GM19043 (cell line): ENCODE measurements around the gene APOO.
"Not testable (repeated sequence)": the region's sequence is repeated elsewhere in the genome, so short reads cannot be mapped to it uniquely, and the experiment has no call there.

Experiments used
- ATAC-seq: cut with Tn5 transposase; IDR thresholded peaks from one replicate; pipeline ENCODE4 v1.9.1; 2021; ENCODE audit warnings: low read depth; ENCODE audit not compliant: unreplicated experiment

The APOO gene

DNA sequence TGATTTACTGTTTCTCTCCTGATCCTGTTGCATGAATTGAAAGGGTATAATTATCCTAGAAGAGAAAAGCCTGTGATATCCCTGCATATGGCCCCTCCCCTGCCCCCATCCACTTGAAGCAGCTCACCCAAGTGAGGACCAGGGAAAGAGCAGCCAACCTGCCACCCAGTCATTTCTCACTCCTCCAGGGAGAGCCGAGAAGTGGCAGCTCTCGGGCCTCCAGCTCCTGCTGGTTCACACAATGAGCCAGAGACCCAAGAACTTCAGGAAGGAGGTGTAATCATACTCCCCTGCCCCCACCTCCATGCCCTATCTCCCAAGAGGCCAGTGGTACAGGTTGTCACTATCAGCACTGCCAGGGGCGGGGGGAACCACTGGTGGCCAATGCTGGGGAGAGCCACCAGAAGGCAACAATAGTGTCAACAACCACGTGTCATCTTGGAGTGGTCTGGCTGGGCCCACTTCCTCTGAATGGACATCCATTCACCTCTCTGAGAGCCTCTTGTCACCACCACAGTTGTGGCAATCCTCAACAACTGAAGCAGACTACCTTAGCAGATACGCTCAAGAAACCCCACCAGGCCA, 42.9 kb downstream of the APOO start:
- no peak for ATAC-seq

DNA sequence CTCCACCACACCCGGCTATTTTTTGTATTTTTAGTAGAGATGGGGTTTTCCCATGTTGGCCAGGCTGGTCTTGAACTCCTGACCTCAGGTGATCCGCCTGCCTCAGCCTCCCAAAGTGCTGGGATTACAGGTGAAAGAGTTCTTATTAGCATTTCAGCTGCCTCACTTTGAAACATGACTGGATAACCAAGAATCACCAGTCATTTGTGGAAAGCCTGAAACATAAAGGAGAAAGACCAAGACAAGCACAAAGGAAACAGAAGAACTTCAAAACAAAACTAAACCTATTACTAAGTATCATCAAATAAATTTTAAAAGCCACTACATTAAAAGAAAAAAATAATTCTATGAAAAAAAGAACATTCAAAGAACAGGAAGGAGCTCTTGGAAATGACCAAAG, 45.8 kb downstream of the APOO start:
- not testable (repeated sequence) for ATAC-seq

DNA sequence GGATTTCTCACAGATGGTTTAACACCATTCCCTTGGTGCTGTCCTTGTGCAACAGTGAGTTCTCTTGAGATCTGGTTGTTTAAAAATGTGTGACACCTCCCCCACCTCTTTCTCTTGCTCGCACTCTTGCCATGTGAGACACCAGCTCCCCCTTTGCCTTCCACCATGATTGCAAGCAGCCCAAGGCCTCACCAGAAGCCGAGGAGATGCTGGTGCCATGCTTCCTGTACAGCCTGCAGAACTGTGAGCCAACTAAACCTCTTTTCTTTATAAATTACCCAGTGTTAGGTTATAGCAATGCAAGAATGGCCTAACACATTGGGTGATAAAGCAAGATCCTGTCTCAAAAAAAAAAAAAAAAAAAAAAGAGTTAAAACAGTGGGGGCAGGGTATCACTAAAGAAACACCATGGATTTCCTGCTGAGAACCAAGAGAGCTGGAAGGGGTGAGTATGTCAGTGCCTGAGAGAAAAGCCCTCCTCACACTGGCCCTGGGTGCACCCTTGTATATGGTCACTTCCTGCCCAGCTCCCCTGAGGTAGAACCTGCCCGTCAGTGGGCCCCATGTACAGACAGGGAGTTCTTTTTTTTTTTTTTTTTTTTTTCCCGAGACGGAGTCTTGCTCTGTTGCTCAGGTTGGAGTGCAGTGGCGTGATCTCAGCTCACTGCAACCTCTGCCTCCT, 46.4 kb downstream of the APOO start:
- no peak for ATAC-seq

DNA sequence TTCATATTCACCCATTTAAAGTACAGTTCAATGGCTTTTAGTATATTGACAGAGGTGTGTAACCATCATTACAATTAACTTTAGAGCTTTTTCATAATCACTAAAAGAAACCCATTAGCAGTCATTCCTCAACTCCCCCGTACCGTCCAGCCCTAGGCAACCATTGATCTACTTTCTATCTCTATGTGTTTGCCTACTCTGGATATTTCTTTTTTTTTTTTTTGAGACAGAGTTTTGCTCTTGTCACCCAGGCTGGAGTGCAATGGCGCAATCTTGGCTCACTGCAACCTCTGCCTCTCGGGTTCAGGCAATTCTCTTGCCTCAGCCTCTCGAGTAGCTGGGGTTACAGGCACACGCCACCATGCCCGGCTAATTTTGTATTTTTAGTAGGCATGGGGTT, 48.5 kb downstream of the APOO start:
- not testable (repeated sequence) for ATAC-seq

DNA sequence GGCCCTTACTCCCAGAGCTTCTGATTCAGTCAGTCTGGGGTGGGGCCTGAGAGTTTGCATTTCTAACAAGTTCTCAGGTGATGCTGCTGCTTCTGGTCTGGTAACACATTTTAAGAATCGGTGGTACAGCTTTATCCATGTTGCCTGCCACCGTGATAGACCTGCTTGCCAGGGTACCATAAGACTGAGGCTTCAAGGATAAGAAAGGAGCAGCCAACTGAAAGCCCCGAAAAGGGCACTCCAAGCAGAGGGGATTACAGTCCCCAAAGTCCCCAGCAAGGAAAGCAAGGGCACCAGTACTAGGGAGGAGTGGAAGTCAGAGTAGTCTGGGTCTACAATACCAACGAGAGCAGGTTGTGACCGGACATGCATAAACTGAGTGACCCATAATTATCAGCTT, 49.8 kb downstream of the APOO start:
- no peak for ATAC-seq

DNA sequence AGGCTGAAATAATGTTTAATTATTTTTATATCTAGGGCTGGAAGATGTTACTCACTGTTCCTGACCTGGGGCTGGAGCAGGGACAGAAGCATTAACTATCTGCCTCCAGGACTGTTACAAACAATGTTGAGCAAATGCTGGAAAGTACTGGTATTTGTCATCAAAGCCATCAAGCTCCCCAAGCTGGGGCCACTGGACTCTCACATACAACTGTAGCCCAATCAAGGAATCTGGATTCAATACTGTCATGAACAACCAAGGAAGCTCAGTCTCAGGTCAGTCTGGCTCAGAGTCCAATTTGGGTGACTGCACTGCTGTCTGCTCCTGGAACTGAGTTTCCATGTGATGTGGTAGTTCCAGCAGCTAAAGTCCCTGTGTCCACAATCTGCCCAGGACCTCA, 50.4 kb downstream of the APOO start:
- ATAC-seq, result no peak

DNA sequence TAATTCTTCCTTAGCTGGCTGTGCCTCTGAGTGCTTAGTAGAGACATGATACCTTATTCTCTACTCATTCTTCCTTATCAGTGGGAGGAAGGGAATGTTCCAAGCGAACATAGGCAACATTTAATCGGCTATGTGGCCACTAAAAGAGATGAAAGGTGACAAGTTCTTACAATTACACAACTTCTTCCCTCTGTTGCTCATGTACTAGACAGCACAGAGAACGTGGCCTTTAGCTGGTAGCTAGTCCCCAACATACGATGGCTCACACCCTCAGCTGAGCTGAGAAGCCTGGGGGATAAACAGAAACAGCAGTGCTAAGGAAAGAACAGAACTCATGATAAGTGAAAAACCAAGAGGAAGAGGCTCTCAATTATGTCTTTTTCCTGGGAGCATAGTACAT, 52.2 kb downstream of the APOO start:
- ATAC-seq, result no peak

DNA sequence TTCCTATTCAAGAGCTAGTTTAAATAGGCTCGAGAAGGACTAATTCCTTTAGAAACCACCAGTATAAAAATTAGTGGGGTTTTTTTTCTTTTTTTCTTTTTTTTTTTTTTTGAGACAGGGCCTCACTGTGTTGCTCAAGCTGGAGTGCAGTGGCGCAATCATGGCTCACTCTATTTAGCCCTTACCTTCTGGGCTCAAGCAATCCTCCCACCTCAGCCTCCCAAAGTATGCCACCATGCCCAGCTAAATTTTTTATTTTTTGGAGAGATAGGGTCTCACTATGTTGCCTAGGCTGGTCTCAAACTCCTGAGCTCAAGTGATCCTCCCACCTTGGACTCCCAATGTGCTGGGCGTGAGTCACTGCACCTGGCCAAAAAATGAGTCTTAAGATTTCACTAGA, 52.8 kb downstream of the APOO start:
- no peak for ATAC-seq

DNA sequence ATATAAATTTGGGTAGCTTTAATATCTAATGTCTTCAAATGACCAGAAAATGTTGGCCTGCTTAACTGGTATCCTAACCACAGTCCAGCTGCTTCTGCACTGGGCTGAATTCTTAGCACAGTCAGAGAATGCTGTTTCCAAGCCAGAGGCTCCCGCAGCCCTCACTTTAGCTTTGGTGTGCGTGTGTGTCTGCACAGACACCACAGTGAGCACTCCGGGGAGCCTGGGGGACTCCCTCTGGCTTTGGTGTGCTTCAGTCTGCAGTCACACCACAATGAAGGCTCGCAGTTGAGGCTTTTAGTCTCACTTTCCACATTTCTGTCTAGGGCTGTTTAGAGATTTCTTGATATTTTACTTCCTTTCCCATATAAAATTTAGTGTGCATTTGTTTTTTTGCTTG, 53.6 kb downstream of the APOO start:
- no peak for ATAC-seq

DNA sequence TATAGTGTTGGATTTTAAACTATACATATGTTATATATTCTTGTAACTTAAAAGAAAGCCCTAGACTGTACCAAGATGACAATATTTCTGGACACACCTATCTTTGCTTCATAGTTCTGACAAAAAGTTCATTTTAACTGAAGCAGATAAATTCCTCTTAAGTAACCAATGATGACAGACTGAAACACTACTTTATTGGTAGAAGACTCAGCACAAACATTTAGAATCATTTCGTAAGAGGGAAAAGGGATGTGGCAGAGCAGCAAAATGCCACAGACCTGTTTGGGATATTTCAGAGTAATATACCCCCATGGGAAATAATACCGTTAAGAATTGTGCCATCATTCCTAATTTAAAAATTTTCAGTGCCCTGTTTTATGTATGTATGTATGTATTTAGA, 56.2 kb downstream of the APOO start:
- no peak for ATAC-seq

DNA sequence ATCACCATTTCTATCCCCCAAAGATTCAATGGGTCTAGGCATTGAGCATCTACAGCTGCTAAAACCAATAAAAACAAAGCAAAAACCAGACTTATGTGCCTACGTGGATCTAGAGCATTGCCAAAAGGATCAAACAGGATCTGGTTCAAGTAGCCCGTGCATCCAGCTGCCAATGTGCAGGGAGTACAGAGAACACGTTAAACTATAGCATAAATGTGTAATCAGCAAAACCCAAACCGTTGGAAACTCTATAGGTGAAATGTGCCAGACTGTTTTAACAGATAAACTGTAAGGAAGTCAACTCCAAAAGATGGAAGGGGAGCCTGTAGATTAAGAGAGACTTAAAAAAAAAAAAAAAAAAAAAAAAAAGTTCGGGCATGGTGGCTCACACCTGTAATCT, 58.5 kb downstream of the APOO start:
- no peak for ATAC-seq

DNA sequence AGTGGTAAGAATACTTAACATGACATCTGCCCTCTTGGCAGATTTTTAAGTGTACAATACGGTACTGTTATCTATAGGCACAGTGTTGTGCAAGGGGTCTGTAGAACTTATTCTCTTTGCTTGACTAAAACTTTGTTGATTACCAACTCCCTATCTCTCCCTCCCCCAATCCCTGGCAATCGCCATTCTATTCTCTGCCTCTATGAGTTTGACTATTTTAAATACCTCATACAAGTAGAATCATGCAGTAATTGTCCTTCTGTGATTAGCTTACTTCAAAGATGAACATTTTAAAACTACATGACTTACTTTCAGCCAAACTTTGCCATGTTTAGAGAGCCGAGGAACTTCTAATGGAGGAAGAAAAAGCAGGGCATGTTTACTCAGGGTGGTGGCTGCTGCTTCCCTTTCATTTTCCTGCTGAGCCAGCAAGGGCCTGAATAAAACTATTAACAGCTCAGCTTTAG, 62.4 kb downstream of the APOO start:
- no peak for ATAC-seq

DNA sequence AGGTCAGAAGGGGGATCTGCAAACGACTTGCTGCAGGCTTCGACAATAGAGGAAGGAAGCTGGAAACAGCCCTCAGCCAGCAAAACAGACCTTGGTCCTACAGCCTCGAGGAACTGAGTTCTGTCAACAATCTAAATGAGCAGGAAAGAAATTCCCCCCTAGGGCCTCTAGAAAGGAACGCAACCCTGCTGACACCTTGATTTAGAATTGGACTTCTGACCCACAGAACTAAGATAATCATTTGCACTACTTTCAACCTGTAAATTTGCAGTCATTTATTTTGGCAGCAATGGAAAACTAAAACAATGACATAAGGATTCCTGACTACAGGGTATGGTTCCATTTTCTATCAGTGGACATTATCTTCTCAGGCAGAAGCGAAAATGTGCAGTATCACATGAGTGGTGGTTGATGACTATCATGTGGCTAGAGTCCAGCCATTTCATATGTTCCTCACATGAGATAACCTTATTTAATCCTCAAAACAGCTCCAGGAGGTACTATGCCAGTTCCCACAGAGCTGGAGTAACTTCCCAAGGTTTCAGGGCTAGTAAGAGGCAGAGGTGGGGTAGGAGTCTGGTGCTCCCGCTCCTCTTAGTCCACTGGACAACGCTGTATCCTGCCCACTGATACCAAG, 63.1 kb downstream of the APOO start:
- no peak for ATAC-seq

DNA sequence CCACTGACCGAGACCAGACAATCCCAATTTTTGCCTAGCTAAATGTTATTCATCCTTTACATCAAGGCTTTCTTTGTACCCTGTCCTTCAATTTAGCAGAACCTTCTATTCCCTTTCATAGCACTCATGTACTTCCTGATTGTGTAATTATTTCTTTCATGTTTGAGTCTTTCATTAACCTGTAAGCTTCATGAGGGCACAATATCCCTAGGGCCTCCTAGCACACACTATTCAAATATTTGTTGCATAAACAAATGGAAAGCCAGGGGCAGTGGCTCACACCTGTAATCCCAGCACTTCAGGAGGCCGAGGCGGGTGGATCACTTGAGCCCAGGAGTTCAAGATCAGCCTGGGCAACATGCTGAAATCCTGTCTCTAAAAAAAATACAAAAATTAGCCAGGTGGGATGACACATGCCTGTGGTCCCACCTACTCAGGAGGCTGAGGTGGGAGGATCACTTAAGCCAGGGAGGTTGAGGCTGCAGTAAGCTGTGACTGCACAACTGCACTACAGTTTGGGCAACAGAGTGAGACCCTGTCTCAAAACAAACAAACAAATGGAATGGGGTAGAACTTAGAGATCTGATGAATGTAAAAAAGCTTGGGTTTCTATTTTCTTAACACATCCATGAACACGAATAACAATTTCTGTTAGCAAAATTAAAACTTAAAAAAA, 65.8 kb downstream of the APOO start:
- ATAC-seq, result no peak

DNA sequence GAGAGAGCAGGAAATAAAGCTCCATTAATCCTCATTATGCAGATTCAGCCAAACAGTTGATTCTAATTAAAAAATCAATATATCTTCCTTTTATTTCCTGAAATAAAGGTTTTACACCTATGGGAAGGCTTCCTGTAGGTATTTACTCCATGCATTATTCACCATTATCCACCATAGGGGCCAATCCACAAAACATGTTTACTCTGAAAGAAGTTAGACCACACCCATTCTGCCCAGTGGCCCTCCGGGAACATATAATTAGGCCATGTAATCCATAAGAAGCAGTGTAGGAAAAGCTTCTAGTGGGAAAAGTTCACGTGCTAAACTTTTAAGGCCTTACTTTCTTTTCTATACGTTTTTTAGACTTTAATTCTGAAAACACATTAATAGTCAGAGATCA, 67.1 kb downstream of the APOO start:
- ATAC-seq, result no peak

DNA sequence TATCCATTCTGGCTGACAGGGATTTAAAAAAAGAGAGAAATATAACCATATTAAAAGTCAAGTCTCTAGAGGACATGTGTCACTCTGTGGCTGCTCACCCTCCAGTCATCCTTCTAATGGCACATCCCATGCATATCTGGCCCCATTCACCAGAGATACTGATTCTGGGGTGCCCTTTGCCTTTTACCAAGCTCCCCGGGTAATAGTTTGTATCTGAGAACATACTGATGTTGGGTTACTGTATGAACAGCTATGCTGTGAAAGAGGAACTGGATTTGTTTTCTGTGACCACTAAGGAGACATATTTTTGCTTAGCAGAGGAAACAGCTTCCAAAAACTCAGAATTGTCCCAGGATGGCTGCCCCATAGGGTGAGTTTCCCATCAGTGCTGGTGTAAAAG, 68.8 kb downstream of the APOO start:
- no peak for ATAC-seq

DNA sequence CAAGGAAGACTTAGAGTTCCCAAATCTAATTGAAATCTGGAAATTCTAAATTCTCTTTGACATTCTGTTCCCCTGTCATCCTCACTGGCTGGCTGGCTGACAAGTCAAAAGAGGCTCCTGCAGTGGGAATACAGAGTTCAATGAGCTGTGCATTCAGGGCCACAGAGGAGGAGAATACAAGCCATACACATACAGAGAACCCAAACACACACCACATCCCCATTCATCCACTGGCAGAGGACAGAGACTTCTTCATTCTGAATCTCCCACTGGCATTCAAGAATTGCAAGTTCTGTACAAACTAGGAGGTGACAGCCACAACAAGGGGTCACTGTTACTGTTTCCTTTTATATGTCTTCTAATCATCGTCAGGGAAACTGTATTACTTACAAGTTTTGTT, 75.0 kb downstream of the APOO start:
- ATAC-seq, result no peak

DNA sequence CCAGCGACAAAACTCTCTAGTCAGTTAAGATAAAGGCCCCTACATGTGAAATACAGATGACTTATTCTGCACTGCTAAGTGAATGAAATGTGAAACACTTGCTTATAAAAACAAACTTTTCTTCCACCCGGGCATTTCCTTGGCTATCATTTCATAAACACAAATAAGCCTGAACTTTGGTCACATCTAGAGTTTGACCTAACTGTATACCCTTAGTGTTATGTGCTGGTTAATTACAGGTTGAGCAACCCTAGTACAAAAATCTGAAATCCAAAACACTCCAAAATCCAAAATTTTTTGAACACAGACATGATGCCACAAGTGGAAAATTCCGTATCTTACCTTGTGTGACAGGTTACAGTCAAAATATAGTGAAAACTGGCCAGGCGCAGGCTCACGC, 78.9 kb downstream of the APOO start:
- no peak for ATAC-seq

DNA sequence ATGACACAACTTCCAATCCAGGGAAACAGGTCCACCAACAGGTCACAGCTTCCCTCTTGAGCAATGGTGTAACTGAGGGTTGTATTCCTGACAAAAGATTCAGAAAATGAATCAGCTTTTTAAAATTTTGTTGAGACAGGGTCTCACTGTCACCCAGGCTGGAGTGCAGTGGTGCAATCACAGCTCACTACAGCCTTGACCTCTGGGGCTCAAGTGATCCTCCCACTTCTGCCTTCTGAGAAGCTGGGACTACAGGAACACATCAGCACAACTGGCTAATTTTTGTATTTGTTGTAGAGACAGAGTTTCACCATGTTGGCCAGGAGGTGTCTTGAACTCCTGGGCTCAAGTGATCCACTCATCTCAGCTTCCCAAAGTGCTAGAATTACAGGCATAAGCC, 81.1 kb downstream of the APOO start:
- ATAC-seq, result no peak

DNA sequence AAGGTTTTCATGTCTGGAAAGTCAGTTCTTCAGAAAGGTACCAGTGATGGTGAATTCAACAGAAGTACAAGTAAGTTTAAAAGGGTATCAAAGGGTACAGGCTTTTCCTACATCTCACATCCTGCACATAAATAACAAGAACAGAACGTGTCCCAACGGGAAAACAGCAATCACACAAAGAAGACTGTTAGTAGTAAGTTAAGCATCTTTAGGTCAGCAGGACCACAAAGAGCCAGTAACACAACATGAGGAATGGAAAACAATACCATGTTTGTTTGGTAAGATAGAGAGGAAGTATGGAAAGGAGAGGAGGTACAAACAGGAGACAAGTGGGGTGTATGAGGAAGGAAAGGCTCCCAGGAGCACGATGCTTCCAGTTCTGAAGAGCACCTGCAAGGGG, 81.5 kb downstream of the APOO start:
- no peak for ATAC-seq

DNA sequence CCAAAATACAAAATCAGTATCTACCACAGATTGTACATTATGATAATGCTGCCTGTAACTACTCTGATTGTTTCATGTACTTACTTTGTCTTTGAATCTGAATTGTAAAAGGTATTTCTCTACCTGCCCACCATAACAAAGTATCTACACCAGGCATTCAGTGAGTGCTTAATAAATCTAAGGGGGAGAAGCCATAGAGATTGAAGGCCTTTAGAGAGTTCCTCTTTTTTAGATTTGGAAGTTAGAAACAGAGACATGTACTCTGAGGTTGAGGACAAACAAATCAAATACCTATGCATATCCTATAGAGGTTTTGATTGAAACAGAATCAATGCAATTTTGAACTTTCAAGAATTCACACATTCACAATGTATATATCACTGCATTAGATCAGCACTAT, 82.1 kb downstream of the APOO start:
- ATAC-seq, result no peak

DNA sequence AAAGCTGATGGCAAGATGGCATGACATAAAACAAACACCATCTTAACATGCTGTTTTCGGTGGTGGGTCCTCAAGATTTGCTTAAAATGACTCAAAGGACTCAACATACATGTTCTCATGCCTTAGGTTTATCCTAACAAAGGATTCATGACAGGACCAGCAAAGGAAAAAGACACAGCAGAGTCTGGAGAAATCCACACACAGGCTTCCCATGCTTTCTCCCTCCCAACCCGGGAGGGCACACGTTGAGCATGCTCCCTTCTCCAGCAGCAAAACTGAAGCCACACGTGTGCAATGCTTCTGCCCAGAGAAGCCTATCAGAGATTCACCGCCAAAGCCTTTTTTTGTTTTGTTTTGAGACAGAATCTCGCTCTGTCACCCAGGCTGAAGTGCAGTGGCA, 84.9 kb downstream of the APOO start:
- ATAC-seq, result no peak
